Stimulated activated CD4-positive, alpha-beta T cell treated with anti-CD3 and anti-CD28 coated beads, Interleukin-12 subunit alpha, Interleukin-12 subunit beta, amount 100 ng/mL, for 4 hours (primary cell): ENCODE data around the gene RNF157.
"Not testable (repeated sequence)": the region's sequence is repeated elsewhere in the genome, so short reads cannot be mapped to it uniquely, and the experiment has no call there.

Source experiments
- DNase-seq: peaks from one replicate; pipeline ENCODE4 v3.0.0-alpha.2; 2020

The RNF157 gene

GRCh38 chr17:76232342-76232741 lies 8.0 kb downstream of the RNF157 start:
- no peak for DNase-seq

GRCh38 chr17:76226749-76227148 lies 13.5 kb downstream of the RNF157 start:
- DNase-seq, result not testable (repeated sequence)

GRCh38 chr17:76225373-76226086 lies 14.8 kb downstream of the RNF157 start:
- DNase-seq, result not testable (repeated sequence)

GRCh38 chr17:76223802-76224201 lies 16.5 kb downstream of the RNF157 start:
- no peak for DNase-seq

- DNase-seq, result no peak
These were observed 20.5 kb downstream of the RNF157 start for GRCh38 chr17:76219670-76220383.

- no peak for DNase-seq
These were observed 23.2 kb downstream of the RNF157 start for GRCh38 chr17:76217081-76217480.

- no peak for DNase-seq
These were observed 26.8 kb downstream of the RNF157 start for GRCh38 chr17:76213491-76213890.

- no peak for DNase-seq
These were observed 32.2 kb downstream of the RNF157 start for GRCh38 chr17:76208120-76208519.

- DNase-seq, result no peak
These were observed 32.8 kb downstream of the RNF157 start for GRCh38 chr17:76207275-76208059.

- not testable (repeated sequence) for DNase-seq
These were observed 34.6 kb downstream of the RNF157 start for GRCh38 chr17:76205542-76206144.

- no peak for DNase-seq
These were observed 36.0 kb downstream of the RNF157 start for GRCh38 chr17:76204277-76204676.

GRCh38 chr17:76200354-76200753 lies 39.9 kb downstream of the RNF157 start:
- DNase-seq, result no peak

GRCh38 chr17:76199469-76199868 lies 40.8 kb downstream of the RNF157 start:
- peak; percentile 44 for DNase-seq

- DNase-seq, result no peak
These were observed 41.6 kb downstream of the RNF157 start for GRCh38 chr17:76198702-76199101.

- no peak for DNase-seq
These were observed 42.4 kb downstream of the RNF157 start for GRCh38 chr17:76197911-76198310.

GRCh38 chr17:76196675-76197074 lies 43.6 kb downstream of the RNF157 start:
- no peak for DNase-seq

- DNase-seq, result no peak
These were observed 44.8 kb downstream of the RNF157 start for GRCh38 chr17:76195281-76196096.

GRCh38 chr17:76193591-76193990 lies 46.7 kb downstream of the RNF157 start:
- DNase-seq, result no peak

- no peak for DNase-seq
These were observed 48.4 kb downstream of the RNF157 start for GRCh38 chr17:76191896-76192295.

- DNase-seq, result no peak
These were observed 50.6 kb downstream of the RNF157 start for GRCh38 chr17:76189741-76190140.

GRCh38 chr17:76189247-76189646 lies 51.0 kb downstream of the RNF157 start:
- DNase-seq, result no peak
